GM18499 (cell line): ENCODE results near the gene RBFOX2.
"Not testable (repeated sequence)": the region's sequence is repeated elsewhere in the genome, so short reads cannot be mapped to it uniquely, and the experiment has no call there.

Experiments used
- ATAC-seq: cut with Tn5 transposase; IDR thresholded peaks from one replicate; pipeline ENCODE4 v1.9.1; 2021; ENCODE audit warnings: moderate number of reproducible peaks; ENCODE audit not compliant: insufficient read depth, unreplicated experiment

The RBFOX2 gene, protein sequence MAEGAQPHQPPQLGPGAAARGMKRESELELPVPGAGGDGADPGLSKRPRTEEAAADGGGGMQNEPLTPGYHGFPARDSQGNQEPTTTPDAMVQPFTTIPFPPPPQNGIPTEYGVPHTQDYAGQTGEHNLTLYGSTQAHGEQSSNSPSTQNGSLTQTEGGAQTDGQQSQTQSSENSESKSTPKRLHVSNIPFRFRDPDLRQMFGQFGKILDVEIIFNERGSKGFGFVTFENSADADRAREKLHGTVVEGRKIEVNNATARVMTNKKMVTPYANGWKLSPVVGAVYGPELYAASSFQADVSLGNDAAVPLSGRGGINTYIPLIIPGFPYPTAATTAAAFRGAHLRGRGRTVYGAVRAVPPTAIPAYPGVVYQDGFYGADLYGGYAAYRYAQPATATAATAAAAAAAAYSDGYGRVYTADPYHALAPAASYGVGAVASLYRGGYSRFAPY

DNA sequence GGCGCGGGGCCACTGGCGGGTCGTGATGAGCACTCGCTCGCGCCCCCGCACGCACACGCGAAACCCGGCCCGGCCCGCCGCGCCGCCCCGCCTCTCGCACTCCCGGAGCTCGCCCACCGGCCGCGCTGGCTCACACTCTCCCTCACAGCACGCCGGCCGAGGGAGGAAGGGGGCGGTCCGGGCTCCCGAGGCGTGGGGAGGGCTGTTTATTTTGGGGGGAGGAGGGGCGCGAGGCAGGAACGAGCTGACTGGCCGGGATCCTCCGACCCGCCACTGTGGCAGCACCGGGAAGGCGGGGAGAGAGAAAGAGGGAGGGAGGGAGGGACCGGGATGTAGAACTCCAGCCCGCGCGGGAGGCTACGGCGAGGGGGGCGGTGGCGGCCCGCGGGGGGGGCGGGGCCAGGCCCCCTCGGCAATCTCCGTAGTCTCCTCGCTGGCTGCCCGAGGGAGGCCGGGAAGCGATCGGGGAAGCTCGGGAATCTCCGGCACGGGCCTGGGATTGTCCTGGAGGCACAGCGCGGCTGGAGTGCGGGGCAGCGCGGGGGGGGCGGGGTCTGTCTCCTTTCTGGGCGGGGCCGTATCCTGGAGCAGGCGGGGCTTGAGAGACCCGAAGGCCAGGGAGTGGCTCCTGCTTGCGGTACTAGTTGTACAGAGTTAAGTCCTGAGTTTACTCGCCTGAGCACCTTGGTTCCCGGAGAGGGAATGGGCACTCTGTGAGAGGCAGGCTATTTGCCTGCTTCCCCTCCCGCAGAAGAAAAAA is at the start of gene RBFOX2:
TSS of gene RBFOX2 (minus strand) at position 179 of the 760 bp plus-strand sequence. CDS start 399 bp downstream, outside the sequence.
- ATAC-seq = no peak

- ATAC-seq = no peak
Observed at GRCh38 chr22:36077271-36077670, 48.6 kb upstream of the RBFOX2 start.

DNA sequence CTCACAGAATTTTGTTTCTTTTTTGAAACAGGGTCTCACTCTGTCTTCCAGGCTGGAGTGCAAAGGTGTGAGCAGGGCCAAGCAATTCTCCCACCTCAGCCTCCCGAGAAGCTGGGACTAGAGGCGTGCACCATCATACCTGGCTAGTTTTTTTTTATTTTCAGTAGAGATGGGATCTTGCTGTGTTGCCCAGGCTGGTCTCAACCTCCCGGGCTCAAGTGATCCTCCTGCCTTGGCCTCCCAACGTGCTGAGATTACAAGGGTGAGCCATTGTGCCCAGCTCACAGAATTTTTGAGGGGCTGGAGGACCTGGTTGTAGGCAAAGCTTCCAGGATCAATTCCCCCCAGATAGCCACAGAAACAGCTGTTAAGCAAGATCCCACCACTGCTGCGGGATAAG is 47.1 kb upstream of the RBFOX2 start:
- ATAC-seq = no peak

DNA sequence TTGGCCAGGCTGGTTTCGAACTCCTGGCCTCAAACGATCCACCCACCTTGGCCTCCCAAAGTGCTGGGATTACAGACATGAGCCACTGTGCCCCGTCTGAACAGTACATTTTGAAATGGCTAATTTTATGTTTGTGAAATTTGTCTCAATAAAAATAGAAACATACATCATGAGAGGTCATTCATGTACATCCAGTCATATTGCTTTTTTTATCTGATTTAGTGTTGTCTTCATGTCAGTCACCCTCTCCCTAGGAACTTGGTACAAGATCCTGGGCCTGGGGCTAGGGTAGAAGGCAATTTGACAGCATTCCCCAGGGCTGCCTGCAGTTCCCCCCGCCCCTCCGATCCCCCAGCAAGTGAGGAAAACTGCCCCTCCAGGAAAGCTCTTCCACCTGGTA is 46.6 kb upstream of the RBFOX2 start:
- ATAC-seq = no peak

- no peak for ATAC-seq
Observed at GRCh38 chr22:36073476-36073875, 44.9 kb upstream of the RBFOX2 start.

DNA sequence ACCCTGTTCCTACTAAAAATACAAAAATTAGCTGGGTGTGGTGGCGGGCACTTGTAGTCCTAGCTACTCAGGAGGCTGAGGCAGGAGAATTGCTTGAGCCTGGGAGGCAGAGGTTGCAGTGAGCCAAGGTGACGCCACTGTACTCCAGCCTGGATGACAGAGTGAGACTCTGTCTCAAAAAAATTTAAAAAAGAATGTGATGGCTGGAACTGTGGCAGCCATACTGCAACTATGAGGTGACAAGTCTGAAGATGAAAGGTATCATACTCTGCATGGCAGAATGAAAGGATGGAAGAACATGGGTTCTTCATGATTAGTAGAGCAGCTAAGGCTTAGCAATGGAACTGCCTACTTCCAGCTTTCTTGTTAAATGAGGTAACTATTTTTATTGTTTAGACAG is 42.0 kb upstream of the RBFOX2 start:
- ATAC-seq = not testable (repeated sequence)

GRCh38 chr22:36069368-36069767 is 40.7 kb upstream of the RBFOX2 start:
- ATAC-seq = no peak

GRCh38 chr22:36068776-36069344 is 40.2 kb upstream of the RBFOX2 start:
- ATAC-seq = no peak

- ATAC-seq = no peak
Observed at GRCh38 chr22:36067235-36067558, 38.6 kb upstream of the RBFOX2 start.

- no peak for ATAC-seq
Observed at GRCh38 chr22:36065775-36066544, 37.3 kb upstream of the RBFOX2 start.

DNA sequence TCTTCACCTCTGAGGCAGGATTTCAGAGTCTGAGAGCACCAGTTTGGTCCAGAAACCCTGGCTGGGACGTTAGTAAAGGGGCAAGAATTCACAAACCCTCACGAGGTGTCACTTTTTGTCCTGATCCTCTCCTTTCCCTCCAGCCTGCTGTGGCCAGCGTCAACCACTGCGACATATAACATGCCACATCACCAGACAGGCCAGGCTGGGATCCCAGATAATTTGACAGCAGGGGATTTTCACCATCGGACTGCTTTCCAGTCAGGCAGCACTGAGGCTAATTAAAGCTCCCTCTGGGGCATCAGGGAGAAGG is 36.8 kb upstream of the RBFOX2 start:
- no peak for ATAC-seq

DNA sequence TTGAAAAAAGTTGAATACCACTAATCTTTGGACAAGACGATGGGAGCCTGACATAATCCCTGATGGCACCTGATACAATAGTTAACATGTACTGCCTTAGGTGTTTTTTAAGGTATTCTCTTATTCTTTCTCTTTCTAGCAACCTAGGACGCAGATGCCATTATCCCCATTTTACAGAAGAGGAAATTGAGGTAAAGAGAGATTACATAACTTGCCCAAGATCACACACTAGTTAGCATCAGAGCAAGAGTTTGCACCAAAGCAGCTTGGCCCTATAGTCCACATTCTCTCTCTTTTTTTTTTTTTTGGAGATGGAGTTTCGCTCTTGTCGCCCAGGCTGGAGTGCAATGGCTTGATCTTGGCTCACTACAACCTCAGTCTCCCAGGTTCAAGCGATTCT is 35.7 kb upstream of the RBFOX2 start:
- ATAC-seq = no peak

- no peak for ATAC-seq
Observed at GRCh38 chr22:36056980-36057379, 28.4 kb upstream of the RBFOX2 start.

DNA sequence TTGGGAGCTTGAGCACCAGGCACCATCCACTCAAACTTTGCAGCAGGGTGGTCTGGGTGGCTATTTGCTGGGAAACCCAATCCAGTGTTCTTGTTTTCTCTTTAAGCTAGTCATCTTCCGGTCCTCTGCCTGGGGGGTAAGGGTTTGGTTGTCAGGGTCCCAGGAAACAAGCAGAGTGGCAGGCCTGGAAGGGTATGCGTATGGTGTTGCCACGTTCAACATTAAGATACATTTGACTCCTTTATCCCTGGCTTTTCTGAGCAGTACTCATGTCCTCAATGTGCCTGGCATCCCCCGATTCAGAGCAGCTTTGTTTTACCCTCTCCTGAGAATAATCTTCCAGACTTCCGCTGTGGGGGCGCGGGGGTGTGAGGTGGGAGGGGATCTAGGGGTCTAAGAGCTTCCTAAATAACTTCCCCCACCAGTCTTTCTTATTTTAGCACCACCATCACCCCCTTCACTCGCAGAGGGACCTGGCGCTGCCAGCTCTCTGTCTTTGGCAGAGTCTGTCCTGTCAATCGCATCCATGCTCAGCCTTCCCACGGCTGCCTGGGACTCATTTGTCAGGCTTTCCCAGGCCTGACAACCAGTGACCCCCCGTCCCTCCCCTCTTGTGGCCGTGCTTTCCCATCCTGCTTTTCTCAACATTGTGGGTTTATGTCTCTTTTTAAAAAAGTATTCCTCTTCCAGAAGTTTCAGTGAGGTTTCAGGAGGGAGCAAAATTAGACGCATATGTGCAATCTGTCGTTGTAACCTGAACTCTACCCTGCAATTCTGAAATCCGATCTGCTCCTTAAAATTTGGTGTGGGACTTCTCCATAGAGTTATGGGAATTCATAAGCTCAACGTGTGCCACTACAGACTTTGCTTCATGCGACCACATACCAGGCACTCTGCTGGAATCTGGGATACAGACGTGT is 27.0 kb upstream of the RBFOX2 start:
- no peak for ATAC-seq

GRCh38 chr22:36054446-36054845 is 25.8 kb upstream of the RBFOX2 start:
- not testable (repeated sequence) for ATAC-seq

DNA sequence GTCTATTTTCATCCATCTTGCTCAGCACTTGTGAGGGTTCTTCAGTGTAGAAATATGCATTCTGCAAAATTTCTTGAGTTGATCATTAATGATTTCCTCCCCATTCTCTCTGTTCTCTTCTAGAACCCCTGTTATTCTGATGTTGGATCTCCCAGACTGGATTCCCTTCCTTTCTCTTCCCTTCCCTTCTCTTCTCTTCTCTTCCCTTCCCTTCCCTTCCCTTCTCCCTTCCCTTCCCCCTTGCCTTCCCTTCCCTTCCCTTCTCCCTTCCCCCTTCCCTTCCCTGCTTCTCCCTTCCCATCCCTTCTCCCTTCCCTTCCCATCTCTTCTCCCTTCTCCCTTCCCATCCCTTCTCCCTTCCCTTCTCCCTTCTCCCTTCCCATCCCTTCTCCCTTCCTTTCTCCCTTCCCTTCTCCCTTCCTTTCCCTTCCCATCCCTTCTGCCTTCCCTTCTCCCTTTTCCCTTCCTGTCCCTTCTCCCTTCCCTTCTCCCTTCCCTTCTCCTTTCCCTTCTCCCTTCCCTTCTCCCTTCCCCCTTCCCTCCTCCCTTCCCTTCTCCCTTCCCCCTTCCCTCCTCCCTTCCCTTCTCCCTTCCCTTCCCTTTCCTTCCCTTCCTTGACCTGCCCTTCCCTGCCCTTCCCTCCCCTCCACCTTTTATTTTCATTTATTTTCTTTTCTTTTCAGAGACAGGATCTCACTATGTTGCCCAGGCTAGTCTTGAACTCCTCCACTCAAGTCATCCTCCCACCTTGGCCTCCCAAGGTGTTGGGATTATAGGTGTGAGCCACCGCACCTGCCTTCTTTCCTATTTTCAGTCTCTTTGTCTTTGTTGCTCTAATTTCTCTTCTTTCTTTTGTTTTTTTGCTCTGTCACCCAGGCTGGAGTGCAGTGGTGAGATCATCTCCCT is 24.9 kb upstream of the RBFOX2 start:
- no peak for ATAC-seq

- no peak for ATAC-seq
Observed at GRCh38 chr22:36052505-36052941, 23.9 kb upstream of the RBFOX2 start.

DNA sequence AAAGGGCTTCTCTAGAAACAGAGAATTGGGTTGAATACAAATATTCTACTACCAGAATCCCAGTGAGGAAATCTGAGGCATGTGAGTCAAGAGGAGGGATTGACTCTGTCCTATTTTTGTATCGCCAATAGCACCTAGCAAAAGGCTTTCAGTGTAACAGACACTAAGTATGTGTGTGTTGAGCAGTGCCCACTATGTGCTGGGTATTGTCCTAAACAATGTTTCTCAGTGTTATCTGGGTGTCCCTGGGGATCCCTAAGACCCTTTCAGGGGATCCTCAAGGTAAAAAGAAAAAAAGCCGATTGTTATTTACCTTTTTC is 21.0 kb upstream of the RBFOX2 start:
- ATAC-seq = no peak
